ENCODE results near the gene SP9.

SP9 gene

GRCh38 chr2:174326161-174327020 lies 8.4 kb upstream of the SP9 start:
- no peak for TF ChIP-seq NFIC (IDR thresholded peaks at IDR 0.05)
- TF ChIP-seq, protein P1, sequence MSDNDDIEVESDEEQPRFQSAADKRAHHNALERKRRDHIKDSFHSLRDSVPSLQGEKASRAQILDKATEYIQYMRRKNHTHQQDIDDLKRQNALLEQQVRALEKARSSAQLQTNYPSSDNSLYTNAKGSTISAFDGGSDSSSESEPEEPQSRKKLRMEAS (IDR thresholded peaks at IDR 0.05), result peak; percentile 73

- TF ChIP-seq EGR1 (IDR thresholded peaks at IDR 0.05) (no peak), TAF1 (IDR thresholded peaks at IDR 0.05; ENCODE audit: low read depth) (no peak), RAD21 (IDR thresholded peaks at IDR 0.05; ENCODE audit: low read depth) (no peak), REST (IDR thresholded peaks at IDR 0.05; ENCODE audit: low read depth) (no peak), CREB1 (IDR thresholded peaks at IDR 0.05; ENCODE audit: low read depth) (no peak), CEBPB (IDR thresholded peaks at IDR 0.05) (no peak), YY1 (IDR thresholded peaks at IDR 0.05; ENCODE audit: low read depth) (no peak), NFIC (IDR thresholded peaks at IDR 0.05) (no peak), USF1 (IDR thresholded peaks at IDR 0.05) (no peak), TEAD4 (IDR thresholded peaks at IDR 0.05) (no peak)
- TF ChIP-seq, protein P1 (IDR thresholded peaks at IDR 0.05), result no peak
These were observed 7.5 kb upstream of the SP9 start for GRCh38 chr2:174327021-174327840.

GRCh38 chr2:174327841-174328113 lies 7.0 kb upstream of the SP9 start:
- no peak for TF ChIP-seq EP300 (IDR thresholded peaks at IDR 0.05; ENCODE audit: borderline replicate concordance)
- TF ChIP-seq USF1 (IDR thresholded peaks at IDR 0.05), result no peak
- TF ChIP-seq TCF12 (IDR thresholded peaks at IDR 0.05; ENCODE audit: low read depth), result no peak
- TF ChIP-seq NFIC (IDR thresholded peaks at IDR 0.05), result no peak
- TF ChIP-seq YY1 (IDR thresholded peaks at IDR 0.05; ENCODE audit: low read depth), result no peak
- TF ChIP-seq EGR1 (IDR thresholded peaks at IDR 0.05), result no peak
- no peak for TF ChIP-seq RAD21 (IDR thresholded peaks at IDR 0.05; ENCODE audit: low read depth)
- no peak for TF ChIP-seq FOXM1 (IDR thresholded peaks at IDR 0.05; ENCODE audit: borderline replicate concordance, low read depth)
- no peak for TF ChIP-seq TAF1 (IDR thresholded peaks at IDR 0.05; ENCODE audit: low read depth)
- TF ChIP-seq TEAD4 (IDR thresholded peaks at IDR 0.05), result no peak

- TF ChIP-seq USF1 (IDR thresholded peaks at IDR 0.05), result no peak
- no peak for TF ChIP-seq RAD21 (IDR thresholded peaks at IDR 0.05; ENCODE audit: low read depth)
- no peak for TF ChIP-seq TEAD4 (IDR thresholded peaks at IDR 0.05)
- TF ChIP-seq ZBTB7A (IDR thresholded peaks at IDR 0.05; ENCODE audit: low read depth), result no peak
- TF ChIP-seq, protein P1 (IDR thresholded peaks at IDR 0.05), result no peak
- TF ChIP-seq REST (IDR thresholded peaks at IDR 0.05; ENCODE audit: low read depth), result no peak
- TF ChIP-seq TCF12 (IDR thresholded peaks at IDR 0.05; ENCODE audit: low read depth), result no peak
- TF ChIP-seq NFIC (IDR thresholded peaks at IDR 0.05), result no peak
- TF ChIP-seq TAF1 (IDR thresholded peaks at IDR 0.05; ENCODE audit: low read depth), result no peak
- TF ChIP-seq EP300 (IDR thresholded peaks at IDR 0.05; ENCODE audit: borderline replicate concordance), result no peak
- no peak for TF ChIP-seq EGR1 (IDR thresholded peaks at IDR 0.05)
- TF ChIP-seq CEBPB (IDR thresholded peaks at IDR 0.05), result no peak
- no peak for TF ChIP-seq FOXM1 (IDR thresholded peaks at IDR 0.05; ENCODE audit: borderline replicate concordance, low read depth)
- TF ChIP-seq CREB1 (IDR thresholded peaks at IDR 0.05; ENCODE audit: low read depth), result no peak
- no peak for TF ChIP-seq YY1 (IDR thresholded peaks at IDR 0.05; ENCODE audit: low read depth)
These were observed 6.4 kb upstream of the SP9 start for GRCh38 chr2:174328114-174328960.

Data from Ishikawa (cell line).